ENCODE measurements around the gene PKP3. TPM values are rescaled to one million over a fixed set of nuclear protein-coding genes. Genes with fewer than 3 reads are reported as not detected.

The PKP3 gene
- total and polyA plus RNA-seq, 9 of the 15 experiments (the other 6 are each of a cell fraction or from before 2014, with no cell fraction given) = 0.11 to 110 (median 30.7) TPM

DNA sequence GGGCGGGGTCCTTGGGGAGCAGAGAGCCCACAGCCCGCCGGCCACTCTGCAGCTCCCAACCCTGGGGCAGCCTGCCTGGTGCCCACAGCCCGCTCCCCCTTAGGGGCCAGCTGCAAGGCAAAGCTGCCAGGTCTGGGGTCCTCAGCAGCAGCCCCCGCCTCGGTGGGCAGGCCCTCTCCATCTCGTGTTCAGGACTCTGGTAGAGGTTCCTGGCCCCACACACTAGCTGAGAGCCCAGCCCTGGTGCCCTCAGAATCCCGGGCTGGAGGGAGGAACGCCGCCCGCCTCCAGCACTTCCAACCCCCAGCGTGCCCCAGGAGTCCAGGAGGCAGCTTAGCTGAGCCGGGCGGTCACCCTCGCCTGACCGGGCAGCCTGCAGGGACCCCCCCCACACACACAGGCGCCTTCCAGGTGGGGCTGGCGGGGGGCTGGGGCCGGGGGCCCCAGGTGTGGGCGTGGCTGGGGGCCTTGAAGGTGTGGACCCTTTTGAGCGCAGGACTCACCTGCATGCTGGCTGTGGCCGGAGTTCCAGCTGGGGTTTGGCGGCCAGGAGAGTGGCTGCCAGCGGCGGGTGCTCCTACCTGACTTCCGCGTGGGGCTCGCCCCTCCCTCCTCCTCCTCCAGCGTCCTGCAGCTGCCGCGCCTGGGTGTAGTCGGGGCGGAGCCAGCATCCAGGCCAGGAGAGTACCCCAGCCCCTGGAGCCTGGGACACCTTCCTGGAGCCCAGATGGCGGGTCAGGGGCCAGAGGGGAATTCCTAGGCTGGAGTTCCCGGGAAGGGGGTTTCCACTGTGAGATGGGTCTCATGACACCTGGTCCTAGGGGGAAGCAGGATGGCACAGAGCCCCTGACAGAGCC lies 47.6 kb downstream of the PKP3 start, which contains the start of gene ANO9 (continued):
- TF ChIP-seq ZNF436 (CRISPR knock-in tag; IDR thresholded peaks at IDR 0.05) (no peak), PHF21A (IDR thresholded peaks at IDR 0.05; ENCODE audit: borderline replicate concordance, low read depth) (no peak), PRMT5 (CRISPR knock-in tag; IDR thresholded peaks at IDR 0.05) (no peak), SLC30A9 (CRISPR knock-in tag; IDR thresholded peaks at IDR 0.05) (no peak), STAG1 (CRISPR knock-in tag; IDR thresholded peaks at IDR 0.05; ENCODE audit: borderline replicate concordance) (no peak), ZFPM2 (CRISPR knock-in tag; IDR thresholded peaks at IDR 0.05) (no peak), CC2D1A (IDR thresholded peaks at IDR 0.05) (no peak), CXXC5 (CRISPR knock-in tag; IDR thresholded peaks at IDR 0.05) (peak; percentile 31; the same call in 1 of the 2 replicates), ZSCAN29 (IDR thresholded peaks at IDR 0.05) (no peak), SIRT6 (IDR thresholded peaks at IDR 0.05; ENCODE audit: low read depth, low read length) (no peak), ZNF212 (CRISPR knock-in tag; IDR thresholded peaks at IDR 0.05) (no peak), HEY1 (CRISPR knock-in tag; IDR thresholded peaks at IDR 0.05; ENCODE audit: borderline replicate concordance) (no peak), CEBPB (tag; IDR thresholded peaks at IDR 0.05) (no peak), SMARCA5 (IDR thresholded peaks at IDR 0.05) (no peak), POU5F1 (IDR thresholded peaks at IDR 0.05; ENCODE audit: borderline replicate concordance, low read depth, low read length, partially characterized antibody) (no peak), RCOR1 (IDR thresholded peaks at IDR 0.05; ENCODE audit: borderline replicate concordance in 1 of 2, low read depth in 2 of 2, low read length in 2 of 2) (no peak), MED1 (CRISPR knock-in tag; IDR thresholded peaks at IDR 0.05; ENCODE audit: borderline replicate concordance) (no peak), HMGN3 (IDR thresholded peaks at IDR 0.05; ENCODE audit: borderline replicate concordance, extremely low read depth, insufficient read length, low read depth, low read length) (no peak)
- TF ChIP-seq, protein P1, sequence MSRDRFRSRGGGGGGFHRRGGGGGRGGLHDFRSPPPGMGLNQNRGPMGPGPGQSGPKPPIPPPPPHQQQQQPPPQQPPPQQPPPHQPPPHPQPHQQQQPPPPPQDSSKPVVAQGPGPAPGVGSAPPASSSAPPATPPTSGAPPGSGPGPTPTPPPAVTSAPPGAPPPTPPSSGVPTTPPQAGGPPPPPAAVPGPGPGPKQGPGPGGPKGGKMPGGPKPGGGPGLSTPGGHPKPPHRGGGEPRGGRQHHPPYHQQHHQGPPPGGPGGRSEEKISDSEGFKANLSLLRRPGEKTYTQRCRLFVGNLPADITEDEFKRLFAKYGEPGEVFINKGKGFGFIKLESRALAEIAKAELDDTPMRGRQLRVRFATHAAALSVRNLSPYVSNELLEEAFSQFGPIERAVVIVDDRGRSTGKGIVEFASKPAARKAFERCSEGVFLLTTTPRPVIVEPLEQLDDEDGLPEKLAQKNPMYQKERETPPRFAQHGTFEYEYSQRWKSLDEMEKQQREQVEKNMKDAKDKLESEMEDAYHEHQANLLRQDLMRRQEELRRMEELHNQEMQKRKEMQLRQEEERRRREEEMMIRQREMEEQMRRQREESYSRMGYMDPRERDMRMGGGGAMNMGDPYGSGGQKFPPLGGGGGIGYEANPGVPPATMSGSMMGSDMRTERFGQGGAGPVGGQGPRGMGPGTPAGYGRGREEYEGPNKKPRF (IDR thresholded peaks at IDR 0.05; ENCODE audit: low read depth, low read length) = no peak
- TF ChIP-seq, protein P2, sequence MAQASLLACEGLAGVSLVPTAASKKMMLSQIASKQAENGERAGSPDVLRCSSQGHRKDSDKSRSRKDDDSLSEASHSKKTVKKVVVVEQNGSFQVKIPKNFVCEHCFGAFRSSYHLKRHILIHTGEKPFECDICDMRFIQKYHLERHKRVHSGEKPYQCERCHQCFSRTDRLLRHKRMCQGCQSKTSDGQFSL (CRISPR knock-in tag; IDR thresholded peaks at IDR 0.05) = no peak
- TF ChIP-seq, protein P2 (tag; IDR thresholded peaks at IDR 0.05) = no peak
- TF ChIP-seq, protein P3, sequence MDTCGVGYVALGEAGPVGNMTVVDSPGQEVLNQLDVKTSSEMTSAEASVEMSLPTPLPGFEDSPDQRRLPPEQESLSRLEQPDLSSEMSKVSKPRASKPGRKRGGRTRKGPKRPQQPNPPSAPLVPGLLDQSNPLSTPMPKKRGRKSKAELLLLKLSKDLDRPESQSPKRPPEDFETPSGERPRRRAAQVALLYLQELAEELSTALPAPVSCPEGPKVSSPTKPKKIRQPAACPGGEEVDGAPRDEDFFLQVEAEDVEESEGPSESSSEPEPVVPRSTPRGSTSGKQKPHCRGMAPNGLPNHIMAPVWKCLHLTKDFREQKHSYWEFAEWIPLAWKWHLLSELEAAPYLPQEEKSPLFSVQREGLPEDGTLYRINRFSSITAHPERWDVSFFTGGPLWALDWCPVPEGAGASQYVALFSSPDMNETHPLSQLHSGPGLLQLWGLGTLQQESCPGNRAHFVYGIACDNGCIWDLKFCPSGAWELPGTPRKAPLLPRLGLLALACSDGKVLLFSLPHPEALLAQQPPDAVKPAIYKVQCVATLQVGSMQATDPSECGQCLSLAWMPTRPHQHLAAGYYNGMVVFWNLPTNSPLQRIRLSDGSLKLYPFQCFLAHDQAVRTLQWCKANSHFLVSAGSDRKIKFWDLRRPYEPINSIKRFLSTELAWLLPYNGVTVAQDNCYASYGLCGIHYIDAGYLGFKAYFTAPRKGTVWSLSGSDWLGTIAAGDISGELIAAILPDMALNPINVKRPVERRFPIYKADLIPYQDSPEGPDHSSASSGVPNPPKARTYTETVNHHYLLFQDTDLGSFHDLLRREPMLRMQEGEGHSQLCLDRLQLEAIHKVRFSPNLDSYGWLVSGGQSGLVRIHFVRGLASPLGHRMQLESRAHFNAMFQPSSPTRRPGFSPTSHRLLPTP (IDR thresholded peaks at IDR 0.05; ENCODE audit: borderline replicate concordance, extremely low read depth, insufficient read length) = no peak

Measured in K562 (cell line).